Liver (tissue), 3 donors: ENCODE measurements around the gene MRPL52.
"Not testable (repeated sequence)": the region's sequence is repeated elsewhere in the genome, so short reads cannot be mapped to it uniquely, and the experiment has no call there.

Experiments used
- FOXA1 ChIP-seq: IDR thresholded peaks from 2 replicates; pipeline ENCODE4 v1.6.1; 2016; ENCODE audit warnings: antibody characterized with exemption
- JUND ChIP-seq, 2 donors: IDR thresholded peaks; 2 replicates each; pipeline ENCODE4 v1.6.1; 2016; ENCODE audit warnings: antibody characterized with exemption in 2 of 2
- SP1 ChIP-seq: IDR thresholded peaks from 2 replicates; pipeline ENCODE4 v1.6.1; 2018; ENCODE audit warnings: antibody characterized with exemption, mild to moderate bottlenecking
- TAF1 ChIP-seq: conservative IDR thresholded peaks from 2 replicates; pipeline ENCODE4 v1.6.1; 2016; ENCODE audit warnings: antibody characterized with exemption, mild to moderate bottlenecking
- YY1 ChIP-seq: IDR thresholded peaks from 2 replicates; pipeline ENCODE4 v1.6.1; 2016; ENCODE audit warnings: antibody characterized with exemption, mild to moderate bottlenecking
- TF ChIP-seq, protein P1 (sequence below): fragments of 150-350 bp; IDR thresholded peaks from 2 replicates; pipeline ENCODE4 v1.5.1; 2017; ENCODE audit warnings: improper control_type of control experiment, low read depth, low read length; ENCODE audit not compliant: missing input control
- TF ChIP-seq, protein P2 (sequence below): IDR thresholded peaks from 2 replicates; pipeline ENCODE4 v1.6.1; 2016; ENCODE audit warnings: antibody characterized with exemption, mild to moderate bottlenecking
- TF ChIP-seq, protein P3 (sequence below): IDR thresholded peaks from 2 replicates; pipeline ENCODE4 v1.6.1; 2016; ENCODE audit warnings: antibody characterized with exemption
- TF ChIP-seq, protein P4 (sequence below): IDR thresholded peaks from 2 replicates; pipeline ENCODE4 v1.6.1; 2016; ENCODE audit warnings: antibody characterized with exemption
- TF ChIP-seq, protein P5 (sequence below): IDR thresholded peaks from 2 replicates; pipeline ENCODE4 v1.6.1; 2016; ENCODE audit warnings: antibody characterized with exemption
- donor health status: healthy.
- donor health status: healthy.

DNA sequence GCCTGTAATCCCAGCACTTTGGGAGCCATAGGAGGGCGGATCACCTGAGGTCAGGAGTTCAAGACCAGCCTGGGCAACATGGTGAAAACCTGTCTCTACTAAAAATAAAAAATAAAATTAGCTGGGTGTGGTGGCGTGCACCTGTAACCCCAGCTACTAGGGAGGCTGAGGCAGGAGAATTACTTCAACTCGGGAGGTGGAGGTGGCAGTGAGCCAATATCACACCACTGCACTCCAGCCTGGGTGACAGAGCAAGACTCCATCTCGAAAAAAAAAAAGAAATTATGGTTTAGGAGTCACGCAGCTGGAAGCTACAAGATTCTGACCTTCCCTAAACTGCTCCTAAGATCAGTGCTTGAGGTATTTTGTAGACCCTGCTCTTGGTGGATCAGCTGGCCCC lies 36.1 kb upstream of the MRPL52 start:
- TF ChIP-seq, protein P1, sequence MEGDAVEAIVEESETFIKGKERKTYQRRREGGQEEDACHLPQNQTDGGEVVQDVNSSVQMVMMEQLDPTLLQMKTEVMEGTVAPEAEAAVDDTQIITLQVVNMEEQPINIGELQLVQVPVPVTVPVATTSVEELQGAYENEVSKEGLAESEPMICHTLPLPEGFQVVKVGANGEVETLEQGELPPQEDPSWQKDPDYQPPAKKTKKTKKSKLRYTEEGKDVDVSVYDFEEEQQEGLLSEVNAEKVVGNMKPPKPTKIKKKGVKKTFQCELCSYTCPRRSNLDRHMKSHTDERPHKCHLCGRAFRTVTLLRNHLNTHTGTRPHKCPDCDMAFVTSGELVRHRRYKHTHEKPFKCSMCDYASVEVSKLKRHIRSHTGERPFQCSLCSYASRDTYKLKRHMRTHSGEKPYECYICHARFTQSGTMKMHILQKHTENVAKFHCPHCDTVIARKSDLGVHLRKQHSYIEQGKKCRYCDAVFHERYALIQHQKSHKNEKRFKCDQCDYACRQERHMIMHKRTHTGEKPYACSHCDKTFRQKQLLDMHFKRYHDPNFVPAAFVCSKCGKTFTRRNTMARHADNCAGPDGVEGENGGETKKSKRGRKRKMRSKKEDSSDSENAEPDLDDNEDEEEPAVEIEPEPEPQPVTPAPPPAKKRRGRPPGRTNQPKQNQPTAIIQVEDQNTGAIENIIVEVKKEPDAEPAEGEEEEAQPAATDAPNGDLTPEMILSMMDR, result not testable (repeated sequence)
- TF ChIP-seq TAF1; SP1; YY1; JUND (IDR thresholded peaks at IDR 0.05); FOXA1: not testable (repeated sequence)
- TF ChIP-seq, protein P2, sequence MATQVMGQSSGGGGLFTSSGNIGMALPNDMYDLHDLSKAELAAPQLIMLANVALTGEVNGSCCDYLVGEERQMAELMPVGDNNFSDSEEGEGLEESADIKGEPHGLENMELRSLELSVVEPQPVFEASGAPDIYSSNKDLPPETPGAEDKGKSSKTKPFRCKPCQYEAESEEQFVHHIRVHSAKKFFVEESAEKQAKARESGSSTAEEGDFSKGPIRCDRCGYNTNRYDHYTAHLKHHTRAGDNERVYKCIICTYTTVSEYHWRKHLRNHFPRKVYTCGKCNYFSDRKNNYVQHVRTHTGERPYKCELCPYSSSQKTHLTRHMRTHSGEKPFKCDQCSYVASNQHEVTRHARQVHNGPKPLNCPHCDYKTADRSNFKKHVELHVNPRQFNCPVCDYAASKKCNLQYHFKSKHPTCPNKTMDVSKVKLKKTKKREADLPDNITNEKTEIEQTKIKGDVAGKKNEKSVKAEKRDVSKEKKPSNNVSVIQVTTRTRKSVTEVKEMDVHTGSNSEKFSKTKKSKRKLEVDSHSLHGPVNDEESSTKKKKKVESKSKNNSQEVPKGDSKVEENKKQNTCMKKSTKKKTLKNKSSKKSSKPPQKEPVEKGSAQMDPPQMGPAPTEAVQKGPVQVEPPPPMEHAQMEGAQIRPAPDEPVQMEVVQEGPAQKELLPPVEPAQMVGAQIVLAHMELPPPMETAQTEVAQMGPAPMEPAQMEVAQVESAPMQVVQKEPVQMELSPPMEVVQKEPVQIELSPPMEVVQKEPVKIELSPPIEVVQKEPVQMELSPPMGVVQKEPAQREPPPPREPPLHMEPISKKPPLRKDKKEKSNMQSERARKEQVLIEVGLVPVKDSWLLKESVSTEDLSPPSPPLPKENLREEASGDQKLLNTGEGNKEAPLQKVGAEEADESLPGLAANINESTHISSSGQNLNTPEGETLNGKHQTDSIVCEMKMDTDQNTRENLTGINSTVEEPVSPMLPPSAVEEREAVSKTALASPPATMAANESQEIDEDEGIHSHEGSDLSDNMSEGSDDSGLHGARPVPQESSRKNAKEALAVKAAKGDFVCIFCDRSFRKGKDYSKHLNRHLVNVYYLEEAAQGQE, result not testable (repeated sequence)
- TF ChIP-seq, protein P3, sequence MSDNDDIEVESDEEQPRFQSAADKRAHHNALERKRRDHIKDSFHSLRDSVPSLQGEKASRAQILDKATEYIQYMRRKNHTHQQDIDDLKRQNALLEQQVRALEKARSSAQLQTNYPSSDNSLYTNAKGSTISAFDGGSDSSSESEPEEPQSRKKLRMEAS, result not testable (repeated sequence)
- TF ChIP-seq, protein P4, sequence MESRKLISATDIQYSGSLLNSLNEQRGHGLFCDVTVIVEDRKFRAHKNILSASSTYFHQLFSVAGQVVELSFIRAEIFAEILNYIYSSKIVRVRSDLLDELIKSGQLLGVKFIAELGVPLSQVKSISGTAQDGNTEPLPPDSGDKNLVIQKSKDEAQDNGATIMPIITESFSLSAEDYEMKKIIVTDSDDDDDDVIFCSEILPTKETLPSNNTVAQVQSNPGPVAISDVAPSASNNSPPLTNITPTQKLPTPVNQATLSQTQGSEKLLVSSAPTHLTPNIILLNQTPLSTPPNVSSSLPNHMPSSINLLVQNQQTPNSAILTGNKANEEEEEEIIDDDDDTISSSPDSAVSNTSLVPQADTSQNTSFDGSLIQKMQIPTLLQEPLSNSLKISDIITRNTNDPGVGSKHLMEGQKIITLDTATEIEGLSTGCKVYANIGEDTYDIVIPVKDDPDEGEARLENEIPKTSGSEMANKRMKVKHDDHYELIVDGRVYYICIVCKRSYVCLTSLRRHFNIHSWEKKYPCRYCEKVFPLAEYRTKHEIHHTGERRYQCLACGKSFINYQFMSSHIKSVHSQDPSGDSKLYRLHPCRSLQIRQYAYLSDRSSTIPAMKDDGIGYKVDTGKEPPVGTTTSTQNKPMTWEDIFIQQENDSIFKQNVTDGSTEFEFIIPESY, result not testable (repeated sequence)
- TF ChIP-seq, protein P5, sequence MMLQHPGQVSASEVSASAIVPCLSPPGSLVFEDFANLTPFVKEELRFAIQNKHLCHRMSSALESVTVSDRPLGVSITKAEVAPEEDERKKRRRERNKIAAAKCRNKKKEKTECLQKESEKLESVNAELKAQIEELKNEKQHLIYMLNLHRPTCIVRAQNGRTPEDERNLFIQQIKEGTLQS, result not testable (repeated sequence)
